Measurements from ENCODE around the gene SERPINB7.

DNA sequence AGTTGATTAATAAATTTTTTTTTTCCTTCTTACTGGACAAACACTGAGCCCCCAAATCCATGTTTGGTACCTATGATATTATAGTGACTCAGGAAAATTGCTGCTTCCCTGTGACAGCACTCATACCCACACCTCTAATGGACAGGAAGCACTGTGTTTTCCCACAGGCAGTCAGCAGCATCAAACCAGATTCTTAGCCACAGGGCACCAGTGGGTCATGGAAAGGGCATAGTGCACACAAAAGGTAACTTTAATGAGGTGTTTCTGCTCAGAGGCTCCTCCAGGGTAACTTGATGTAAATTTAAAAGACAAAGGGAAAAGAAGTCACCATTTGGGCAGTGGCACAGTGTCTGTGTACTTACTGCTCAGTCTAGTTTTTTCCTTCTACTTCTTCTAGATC is 38.3 kb upstream of the SERPINB7 start:
- TF ChIP-seq, protein P1, sequence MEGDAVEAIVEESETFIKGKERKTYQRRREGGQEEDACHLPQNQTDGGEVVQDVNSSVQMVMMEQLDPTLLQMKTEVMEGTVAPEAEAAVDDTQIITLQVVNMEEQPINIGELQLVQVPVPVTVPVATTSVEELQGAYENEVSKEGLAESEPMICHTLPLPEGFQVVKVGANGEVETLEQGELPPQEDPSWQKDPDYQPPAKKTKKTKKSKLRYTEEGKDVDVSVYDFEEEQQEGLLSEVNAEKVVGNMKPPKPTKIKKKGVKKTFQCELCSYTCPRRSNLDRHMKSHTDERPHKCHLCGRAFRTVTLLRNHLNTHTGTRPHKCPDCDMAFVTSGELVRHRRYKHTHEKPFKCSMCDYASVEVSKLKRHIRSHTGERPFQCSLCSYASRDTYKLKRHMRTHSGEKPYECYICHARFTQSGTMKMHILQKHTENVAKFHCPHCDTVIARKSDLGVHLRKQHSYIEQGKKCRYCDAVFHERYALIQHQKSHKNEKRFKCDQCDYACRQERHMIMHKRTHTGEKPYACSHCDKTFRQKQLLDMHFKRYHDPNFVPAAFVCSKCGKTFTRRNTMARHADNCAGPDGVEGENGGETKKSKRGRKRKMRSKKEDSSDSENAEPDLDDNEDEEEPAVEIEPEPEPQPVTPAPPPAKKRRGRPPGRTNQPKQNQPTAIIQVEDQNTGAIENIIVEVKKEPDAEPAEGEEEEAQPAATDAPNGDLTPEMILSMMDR (IDR thresholded peaks at IDR 0.05; ENCODE audit: insufficient read depth, low read length, poor library complexity, severe bottlenecking), result no peak
- TF ChIP-seq EZH2phosphoT487 (conservative IDR thresholded peaks at IDR 0.05; ENCODE audit: low read length), result no peak
